Measurements from ENCODE around the gene MITF. TPM values are rescaled to one million over a fixed set of nuclear protein-coding genes. Genes with fewer than 3 reads are reported as not detected.

MITF gene
- total RNA-seq, 4 donors from 2014 or later: 13.7 to 39.0 (median 27.4) TPM

DNA sequence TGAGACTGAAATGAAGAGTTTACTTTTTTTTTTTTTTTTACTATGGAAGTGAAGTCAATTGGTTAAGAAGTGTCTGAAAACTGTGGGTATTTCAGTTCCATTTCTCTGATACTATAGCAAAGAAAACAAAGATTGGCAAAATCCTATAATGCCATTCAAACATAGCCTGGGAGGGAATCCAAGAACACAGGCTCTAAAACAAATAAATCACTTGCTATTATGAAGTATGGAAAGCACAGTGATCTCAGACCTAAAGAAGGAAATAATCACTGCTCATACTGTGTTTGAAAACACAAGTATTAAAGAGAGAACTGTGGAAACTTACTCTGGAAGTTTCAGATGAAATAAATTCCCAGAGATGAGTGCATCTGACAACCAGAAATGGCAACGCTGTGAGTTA lies 272.3 kb downstream of the MITF start:
- no peak for ATAC-seq (ENCODE audit: low FRiP score)
- TF ChIP-seq, protein P1, sequence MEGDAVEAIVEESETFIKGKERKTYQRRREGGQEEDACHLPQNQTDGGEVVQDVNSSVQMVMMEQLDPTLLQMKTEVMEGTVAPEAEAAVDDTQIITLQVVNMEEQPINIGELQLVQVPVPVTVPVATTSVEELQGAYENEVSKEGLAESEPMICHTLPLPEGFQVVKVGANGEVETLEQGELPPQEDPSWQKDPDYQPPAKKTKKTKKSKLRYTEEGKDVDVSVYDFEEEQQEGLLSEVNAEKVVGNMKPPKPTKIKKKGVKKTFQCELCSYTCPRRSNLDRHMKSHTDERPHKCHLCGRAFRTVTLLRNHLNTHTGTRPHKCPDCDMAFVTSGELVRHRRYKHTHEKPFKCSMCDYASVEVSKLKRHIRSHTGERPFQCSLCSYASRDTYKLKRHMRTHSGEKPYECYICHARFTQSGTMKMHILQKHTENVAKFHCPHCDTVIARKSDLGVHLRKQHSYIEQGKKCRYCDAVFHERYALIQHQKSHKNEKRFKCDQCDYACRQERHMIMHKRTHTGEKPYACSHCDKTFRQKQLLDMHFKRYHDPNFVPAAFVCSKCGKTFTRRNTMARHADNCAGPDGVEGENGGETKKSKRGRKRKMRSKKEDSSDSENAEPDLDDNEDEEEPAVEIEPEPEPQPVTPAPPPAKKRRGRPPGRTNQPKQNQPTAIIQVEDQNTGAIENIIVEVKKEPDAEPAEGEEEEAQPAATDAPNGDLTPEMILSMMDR (IDR thresholded peaks at IDR 0.05): no peak
- no peak for DNase-seq (ENCODE audit: low spot score)

Small RNA genes lying within 50 kb of the gene (small RNA-seq; reads per million reads assigned to genes)
- gene RN7SL418P: not detected

Measured in omental fat pad (tissue), 4 donors.